Neural cell (in vitro differentiated cells): ENCODE measurements around the gene MUS81. TPM values are rescaled to one million over a fixed set of nuclear protein-coding genes. Genes with fewer than 3 reads are reported as not detected.

Experiments
- H2AFZ ChIP-seq: fragments of 200-600, 300-800 bp; sonication (generic), shearing (Covaris generic); 2 replicates; pipeline ENCODE4 v1.6.0; 2014; ENCODE audit warnings: low read depth, mild to moderate bottlenecking, antibody characterized with exemption, low read length, moderate library complexity
- H3F3A ChIP-seq: fragments of 200-600 bp; shearing (Covaris generic); 2 replicates; pipeline ENCODE4 v1.6.1; 2016; ENCODE audit warnings: mild to moderate bottlenecking, moderate library complexity, mixed read lengths, antibody characterized with exemption, low read length; ENCODE audit not compliant: insufficient read depth, poor library complexity, severe bottlenecking
- H3K27ac ChIP-seq: fragments of 200-600, 300-800 bp; sonication (generic), shearing (Covaris generic); 2 replicates; pipeline ENCODE4 v1.5.1; 2014; ENCODE audit warnings: mild to moderate bottlenecking, low read length, moderate library complexity
- H3K27me3 ChIP-seq: fragments of 300-800, 200-600 bp; sonication (generic), shearing (Covaris generic); 2 replicates; pipeline ENCODE4 v1.6.0; 2014; ENCODE audit warnings: mild to moderate bottlenecking, low read depth, low read length, moderate library complexity; ENCODE audit not compliant: insufficient read depth
- H3K36me3 ChIP-seq: fragments of 300-800, 200-600 bp; sonication (generic), shearing (Covaris generic); 2 replicates; pipeline ENCODE4 v1.5.1; 2014; ENCODE audit warnings: mild to moderate bottlenecking, antibody characterized with exemption, low read length, moderate library complexity; ENCODE audit not compliant: insufficient read depth
- H3K4me2 ChIP-seq: fragments of 300-800, 200-600 bp; sonication (generic), shearing (Covaris generic); 2 replicates; pipeline ENCODE4 v1.6.0; 2014; ENCODE audit warnings: mild to moderate bottlenecking, low read length
- H3K4me3 ChIP-seq: fragments of 300-800, 200-600 bp; sonication (generic), shearing (Covaris generic); 2 replicates; pipeline ENCODE4 v1.5.1; 2014; ENCODE audit warnings: mild to moderate bottlenecking, low read length, moderate library complexity
- H3K79me2 ChIP-seq: fragments of 200-600 bp; shearing (Covaris generic); replicated peaks from 2 replicates; pipeline ENCODE4 v1.6.0; 2014; ENCODE audit warnings: mild to moderate bottlenecking, low read length, moderate library complexity; ENCODE audit not compliant: insufficient read depth
- H3K9ac ChIP-seq: fragments of 300-800, 200-600 bp; sonication (generic), shearing (Covaris generic); 2 replicates; pipeline ENCODE4 v1.6.1; 2016; ENCODE audit warnings: mild to moderate bottlenecking, low read length, mixed read lengths
- H3K9me2 ChIP-seq: fragments of 200-600 bp; shearing (Covaris generic); 2 replicates; pipeline ENCODE4 v1.6.1; 2016; ENCODE audit warnings: mild to moderate bottlenecking, low read length, mixed read lengths; ENCODE audit not compliant: insufficient read depth
- H3K9me3 ChIP-seq: fragments of 200-600, 300-800 bp; sonication (generic), shearing (Covaris generic); 2 replicates; pipeline ENCODE4 v1.6.1; 2016; ENCODE audit warnings: mild to moderate bottlenecking, mixed run types, low read length, moderate library complexity, mixed read lengths
- H4K20me1 ChIP-seq: fragments of 200-600 bp; shearing (Covaris generic); 2 replicates; pipeline ENCODE4 v1.6.1; 2016; ENCODE audit warnings: mild to moderate bottlenecking, mixed run types; ENCODE audit not compliant: insufficient read depth
- CTCF ChIP-seq: fragments of 450-650 bp; IDR thresholded peaks from 2 replicates; pipeline ENCODE4 v1.5.1; 2014; ENCODE audit warnings: antibody characterized with exemption, mild to moderate bottlenecking, moderate library complexity; ENCODE audit not compliant: poor library complexity, severe bottlenecking
- EP300 ChIP-seq: fragments of 450-650 bp; conservative IDR thresholded peaks from 2 replicates; pipeline ENCODE4 v1.6.1; 2014; ENCODE audit warnings: antibody characterized with exemption, mild to moderate bottlenecking, moderate library complexity; ENCODE audit not compliant: poor library complexity, severe bottlenecking
- EZH2 ChIP-seq: fragments of 200-600, 300-800 bp; shearing (Covaris generic), sonication (generic); IDR thresholded peaks from 2 replicates; pipeline ENCODE4 v1.6.1; 2014; ENCODE audit warnings: antibody characterized with exemption, low read length, borderline replicate concordance, mild to moderate bottlenecking; ENCODE audit not compliant: insufficient read depth, poor library complexity, severe bottlenecking
- MXI1 ChIP-seq: fragments of 450-650 bp; conservative IDR thresholded peaks from 2 replicates; pipeline ENCODE4 v1.6.1; 2014; ENCODE audit warnings: antibody characterized with exemption, mild to moderate bottlenecking; ENCODE audit not compliant: poor library complexity, severe bottlenecking
- POLR2AphosphoS5 ChIP-seq: IDR thresholded peaks from 2 replicates; pipeline ENCODE4 v1.6.1; 2012
- RAD21 ChIP-seq: fragments of 450-650 bp; conservative IDR thresholded peaks from 2 replicates; pipeline ENCODE4 v1.6.1; 2014; ENCODE audit warnings: antibody characterized with exemption, mild to moderate bottlenecking, moderate library complexity
- SMC3 ChIP-seq: fragments of 450-650 bp; conservative IDR thresholded peaks from 2 replicates; pipeline ENCODE4 v1.6.1; 2014; ENCODE audit warnings: antibody characterized with exemption, mild to moderate bottlenecking, moderate library complexity; ENCODE audit not compliant: poor library complexity
- TAF1 ChIP-seq: IDR thresholded peaks from 2 replicates; pipeline ENCODE4 v1.6.1; 2012; ENCODE audit warnings: low read depth
- polyA plus RNA-seq: library from polyadenylated mRNA; depleted of rRNA; stranded (reverse); fragments of >200 nt; gene quantifications from 2 replicates; pipeline ENCODE4 v1.2.3, GENCODE V29; 2014
- TF ChIP-seq, protein P1 (sequence below): IDR thresholded peaks from 2 replicates; pipeline ENCODE4 v1.6.1; 2012; ENCODE audit warnings: borderline replicate concordance

The MUS81 gene
- polyA plus RNA-seq, 1 donor from 2014 or later = 183 TPM

GRCh38 chr11:65888163-65888814 lies 28.1 kb downstream of the MUS81 start, which contains the start of gene FIBP:
Gene FIBP, minus strand, starts transcription at chr11:65888471. Its CDS starts 53 bp downstream, at chr11:65888418.
- Histone ChIP-seq H3K9me2 (no peaks in the 10 kb centered on the region), H3K79me2 (peaks cover 17% of the 10 kb centered on the region), H3K36me3 (no peaks in the 10 kb centered on the region), H3K27ac (peak within 1 kb of the TSS; percentile 92), H3F3A (peaks cover 4% of the 10 kb centered on the region), H3K27me3 (no peaks in the 10 kb centered on the region), H3K4me2 (peak within 1 kb of the TSS; percentile 94), H3K9ac (peak within 1 kb of the TSS; percentile 97), H2AFZ (peak within 1 kb of the TSS; percentile 92), H4K20me1 (no peaks in the 10 kb centered on the region), H3K4me3 (peak within 1 kb of the TSS; percentile 96), H3K9me3 (no peaks in the 10 kb centered on the region)
- TF ChIP-seq EZH2 (no peak), SMC3 (peak; percentile 71), TAF1 (peak; percentile 68), POLR2AphosphoS5 (peak; percentile 98), EP300 (peak; percentile 79), MXI1 (peak; percentile 90), CTCF (peak; percentile 99), RAD21 (peak; percentile 70)
- TF ChIP-seq, protein P1, sequence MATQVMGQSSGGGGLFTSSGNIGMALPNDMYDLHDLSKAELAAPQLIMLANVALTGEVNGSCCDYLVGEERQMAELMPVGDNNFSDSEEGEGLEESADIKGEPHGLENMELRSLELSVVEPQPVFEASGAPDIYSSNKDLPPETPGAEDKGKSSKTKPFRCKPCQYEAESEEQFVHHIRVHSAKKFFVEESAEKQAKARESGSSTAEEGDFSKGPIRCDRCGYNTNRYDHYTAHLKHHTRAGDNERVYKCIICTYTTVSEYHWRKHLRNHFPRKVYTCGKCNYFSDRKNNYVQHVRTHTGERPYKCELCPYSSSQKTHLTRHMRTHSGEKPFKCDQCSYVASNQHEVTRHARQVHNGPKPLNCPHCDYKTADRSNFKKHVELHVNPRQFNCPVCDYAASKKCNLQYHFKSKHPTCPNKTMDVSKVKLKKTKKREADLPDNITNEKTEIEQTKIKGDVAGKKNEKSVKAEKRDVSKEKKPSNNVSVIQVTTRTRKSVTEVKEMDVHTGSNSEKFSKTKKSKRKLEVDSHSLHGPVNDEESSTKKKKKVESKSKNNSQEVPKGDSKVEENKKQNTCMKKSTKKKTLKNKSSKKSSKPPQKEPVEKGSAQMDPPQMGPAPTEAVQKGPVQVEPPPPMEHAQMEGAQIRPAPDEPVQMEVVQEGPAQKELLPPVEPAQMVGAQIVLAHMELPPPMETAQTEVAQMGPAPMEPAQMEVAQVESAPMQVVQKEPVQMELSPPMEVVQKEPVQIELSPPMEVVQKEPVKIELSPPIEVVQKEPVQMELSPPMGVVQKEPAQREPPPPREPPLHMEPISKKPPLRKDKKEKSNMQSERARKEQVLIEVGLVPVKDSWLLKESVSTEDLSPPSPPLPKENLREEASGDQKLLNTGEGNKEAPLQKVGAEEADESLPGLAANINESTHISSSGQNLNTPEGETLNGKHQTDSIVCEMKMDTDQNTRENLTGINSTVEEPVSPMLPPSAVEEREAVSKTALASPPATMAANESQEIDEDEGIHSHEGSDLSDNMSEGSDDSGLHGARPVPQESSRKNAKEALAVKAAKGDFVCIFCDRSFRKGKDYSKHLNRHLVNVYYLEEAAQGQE = peak; percentile 89

DNA sequence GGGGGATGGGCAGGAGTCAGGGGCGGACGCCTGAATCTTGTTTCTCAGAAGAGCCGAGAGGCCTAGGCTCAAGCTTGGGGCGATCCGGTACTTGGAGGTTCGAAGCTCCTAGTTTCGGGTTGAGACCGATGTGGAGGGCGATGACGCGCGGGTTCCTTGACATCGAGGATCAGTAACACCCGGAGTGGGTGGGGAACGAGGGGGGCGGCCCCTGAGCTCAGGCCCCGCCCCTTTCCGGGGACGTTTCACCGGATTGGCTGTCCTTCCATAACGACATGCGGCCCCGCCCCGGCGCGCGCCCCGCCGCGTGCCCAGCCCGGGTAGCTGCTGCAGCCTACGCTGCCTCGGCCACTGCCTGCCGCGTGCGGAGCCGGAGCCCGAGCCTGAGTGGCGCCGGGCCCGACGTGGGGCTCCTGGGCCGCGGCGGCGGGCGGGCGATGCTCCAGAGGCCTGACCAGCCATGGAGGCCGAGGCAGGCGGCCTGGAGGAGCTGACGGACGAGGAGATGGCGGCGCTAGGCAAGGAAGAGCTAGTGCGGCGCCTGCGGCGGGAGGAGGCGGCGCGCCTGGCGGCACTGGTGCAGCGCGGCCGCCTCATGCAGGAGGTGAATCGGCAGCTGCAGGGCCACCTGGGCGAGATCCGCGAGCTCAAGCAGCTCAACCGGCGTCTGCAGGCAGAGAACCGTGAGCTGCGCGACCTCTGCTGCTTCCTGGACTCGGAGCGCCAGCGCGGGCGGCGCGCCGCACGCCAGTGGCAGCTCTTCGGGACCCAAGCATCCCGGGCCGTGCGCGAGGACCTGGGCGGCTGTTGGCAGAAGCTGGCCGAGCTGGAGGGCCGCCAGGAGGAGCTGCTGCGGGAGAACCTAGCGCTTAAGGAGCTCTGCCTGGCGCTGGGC lies 30.3 kb downstream of the MUS81 start, which contains the start of gene CCDC85B:
CCDC85B (plus strand) TSS at position 350 of the 895 bp plus-strand sequence; CDS start at position 461, 111 bp downstream.
- Histone ChIP-seq H3K9me2 (no peaks in the 10 kb centered on the region), H3K9me3 (no peaks in the 10 kb centered on the region), H3K4me3 (peak within 1 kb of the TSS; percentile 85), H3K36me3 (no peaks in the 10 kb centered on the region), H3F3A (peaks cover 4% of the 10 kb centered on the region), H2AFZ (peak within 1 kb of the TSS; percentile 15), H3K27ac (peak within 1 kb of the TSS; percentile 83), H3K9ac (peak within 1 kb of the TSS; percentile 90), H4K20me1 (no peaks in the 10 kb centered on the region), H3K79me2 (peaks cover 12% of the 10 kb centered on the region), H3K4me2 (peak within 1 kb of the TSS; percentile 84), H3K27me3 (no peaks in the 10 kb centered on the region)
- TF ChIP-seq MXI1 = peak; percentile 96
- peak; percentile 41 for TF ChIP-seq RAD21
- TF ChIP-seq, protein P1 = peak; percentile 60
- peak; percentile 91 for TF ChIP-seq TAF1
- no peak for TF ChIP-seq EZH2
- TF ChIP-seq SMC3 = peak; percentile 63
- peak; percentile 62 for TF ChIP-seq CTCF
- TF ChIP-seq POLR2AphosphoS5 = peak; percentile 95
- TF ChIP-seq EP300 = peak; percentile 79
